Caco-2 (cell line): ENCODE data around the gene ATP10B. TPM values are rescaled to one million over a fixed set of nuclear protein-coding genes. Genes with fewer than 3 reads are reported as not detected.

Source experiments
- BruUV-seq: library from RNA; stranded (reverse); fragments of 400-500 nt; replicated peaks from 2 replicates; lab custom pipeline; 2021; lab: Mats Ljungman, UMichigan
- CTCF ChIA-PET: fragments of 300-600 bp; sonication (Branson Sonifier 250); formaldehyde crosslinking; loops from one replicate; lab custom pipeline; 2022; ENCODE audit warnings: antibody characterized with exemption; lab: Charles Lee
- POLR2A ChIA-PET: fragments of 300-600 bp; sonication (Branson Sonifier 250); formaldehyde crosslinking; loops from one replicate; lab custom pipeline; 2022; ENCODE audit warnings: antibody characterized with exemption; lab: Charles Lee
- DNase-seq, 2 experiments: peaks; one replicate each; pipeline versions ENCODE4 v3.0.0 to v3.0.0-alpha.2; 2020 to 2022
- H3K27me3 ChIP-seq: replicated peaks from 2 replicates; pipeline ENCODE4 v1.6.0; 2011; ENCODE audit warnings: low read length; ENCODE audit not compliant: control insufficient read depth, insufficient read depth
- H3K36me3 ChIP-seq: 2 replicates; pipeline ENCODE4 v1.5.1; 2011; ENCODE audit warnings: low read length; ENCODE audit not compliant: control insufficient read depth, insufficient read depth
- H3K4me1 ChIP-seq: fragments of 250-450 bp; sonication (Bioruptor Pico); 2 replicates; pipeline ENCODE4 v1.5.1; 2020; ENCODE audit warnings: mild to moderate bottlenecking
- H3K4me3 ChIP-seq: 2 replicates; pipeline ENCODE4 v1.5.1; 2011; ENCODE audit warnings: low read depth, mild to moderate bottlenecking, control low read depth, low read length
- H3K9me3 ChIP-seq: fragments of 250-450 bp; sonication (Bioruptor Pico); 2 replicates; pipeline ENCODE4 v1.5.1; 2020; ENCODE audit warnings: mild to moderate bottlenecking, moderate library complexity
- H3K27ac Mint-ChIP-seq: one replicate; pipeline ENCODE4 v1.8.0; 2022; ENCODE audit warnings: mixed read lengths; ENCODE audit not compliant: unreplicated experiment
- H3K27me3 Mint-ChIP-seq: one replicate; pipeline ENCODE4 v1.8.0; 2022; ENCODE audit warnings: mixed read lengths; ENCODE audit not compliant: insufficient read depth, unreplicated experiment
- H3K36me3 Mint-ChIP-seq: one replicate; pipeline ENCODE4 v1.8.0; 2022; ENCODE audit warnings: mild to moderate bottlenecking, mixed read lengths; ENCODE audit not compliant: insufficient read depth, unreplicated experiment
- H3K4me1 Mint-ChIP-seq: one replicate; pipeline ENCODE4 v1.8.0; 2022; ENCODE audit warnings: low read depth, mixed read lengths; ENCODE audit not compliant: unreplicated experiment
- H3K4me3 Mint-ChIP-seq: one replicate; pipeline ENCODE4 v1.8.0; 2022; ENCODE audit warnings: mild to moderate bottlenecking, moderate library complexity, mixed read lengths; ENCODE audit not compliant: unreplicated experiment
- H3K9me3 Mint-ChIP-seq: one replicate; pipeline ENCODE4 v1.8.0; 2022; ENCODE audit warnings: mixed read lengths; ENCODE audit not compliant: unreplicated experiment
- intact Hi-C: fragments of 100-400 bp; cut with micrococcal nuclease; formaldehyde crosslinking; loops from one replicate; pipeline ENCODE4 v1.10.0; 2022; ENCODE audit not compliant: unreplicated experiment
- total RNA-seq: library from RNA; stranded (reverse); gene quantifications from 2 replicates; pipeline ENCODE4 v1.2.3, GENCODE V29; 2022
- TF ChIP-seq, protein P1 (sequence below), 2 experiments: fragments of 200-600 bp in 1 of 2; IDR thresholded peaks; 1 replicate in 1 of 2; 2 replicates in 1 of 2; pipeline versions ENCODE4 v1.5.1 to v1.8.0; 2011 to 2022; ENCODE audit warnings: antibody characterized with exemption in 1 of 2, control low read depth in 1 of 2, inconsistent platforms in 1 of 2, low read depth in 1 of 2, low read length in 1 of 2, mild to moderate bottlenecking in 1 of 2, moderate library complexity in 1 of 2; ENCODE audit not compliant: insufficient read depth in 1 of 2, severe bottlenecking in 1 of 2, unreplicated experiment in 1 of 2

Gene ATP10B
- total RNA-seq, 1 experiment from 2014 or later, result 0.43 TPM

DNA sequence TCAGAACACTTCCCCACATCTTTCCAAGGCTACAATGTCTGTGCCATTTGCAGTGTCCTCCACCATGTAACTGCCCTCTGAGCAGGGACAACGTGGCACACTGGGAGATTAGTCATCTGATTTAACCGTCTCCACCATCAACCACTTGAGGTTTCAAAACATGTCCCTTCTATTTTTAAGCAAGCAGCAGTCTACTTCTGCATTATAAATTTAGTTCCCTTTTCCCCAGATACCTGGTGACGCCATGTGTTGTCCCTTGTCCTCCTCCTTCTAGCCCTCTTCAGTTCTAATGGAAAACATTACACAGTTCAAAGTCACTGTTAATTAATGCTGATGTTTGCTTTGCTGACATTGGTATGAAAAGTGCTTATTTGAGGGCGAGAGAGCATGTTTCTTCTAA is 52.8 kb downstream of the ATP10B start:
- Histone ChIP-seq H3K9me3 (no peaks in the 10 kb centered on the region), H3K36me3 (no peaks in the 10 kb centered on the region), H3K27me3 (no peaks in the 10 kb centered on the region), H3K4me3 (no peak overlapping the region), H3K4me1 (0 out of 2 replicates have a peak, but pooled peaks cover 10% of the 10 kb centered on the region)
- H3K9me3 Mint-ChIP-seq, result no peaks in the 10 kb centered on the region
- no peak for DNase-seq
- intact Hi-C loops, result no loop called here
- no peaks in the 10 kb centered on the region for H3K36me3 Mint-ChIP-seq
- BruUV-seq, result no TSS peak
- no peak overlapping the region for H3K4me3 Mint-ChIP-seq
- POLR2A ChIA-PET, result no interaction called here
- no peak overlapping the region for H3K27ac Mint-ChIP-seq
- TF ChIP-seq, protein P1, sequence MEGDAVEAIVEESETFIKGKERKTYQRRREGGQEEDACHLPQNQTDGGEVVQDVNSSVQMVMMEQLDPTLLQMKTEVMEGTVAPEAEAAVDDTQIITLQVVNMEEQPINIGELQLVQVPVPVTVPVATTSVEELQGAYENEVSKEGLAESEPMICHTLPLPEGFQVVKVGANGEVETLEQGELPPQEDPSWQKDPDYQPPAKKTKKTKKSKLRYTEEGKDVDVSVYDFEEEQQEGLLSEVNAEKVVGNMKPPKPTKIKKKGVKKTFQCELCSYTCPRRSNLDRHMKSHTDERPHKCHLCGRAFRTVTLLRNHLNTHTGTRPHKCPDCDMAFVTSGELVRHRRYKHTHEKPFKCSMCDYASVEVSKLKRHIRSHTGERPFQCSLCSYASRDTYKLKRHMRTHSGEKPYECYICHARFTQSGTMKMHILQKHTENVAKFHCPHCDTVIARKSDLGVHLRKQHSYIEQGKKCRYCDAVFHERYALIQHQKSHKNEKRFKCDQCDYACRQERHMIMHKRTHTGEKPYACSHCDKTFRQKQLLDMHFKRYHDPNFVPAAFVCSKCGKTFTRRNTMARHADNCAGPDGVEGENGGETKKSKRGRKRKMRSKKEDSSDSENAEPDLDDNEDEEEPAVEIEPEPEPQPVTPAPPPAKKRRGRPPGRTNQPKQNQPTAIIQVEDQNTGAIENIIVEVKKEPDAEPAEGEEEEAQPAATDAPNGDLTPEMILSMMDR (IDR thresholded peaks at IDR 0.05; ENCODE audit: insufficient read depth in 1 of 2, low read depth in 1 of 2, low read length in 1 of 2, severe bottlenecking in 1 of 2, unreplicated experiment in 1 of 2), result no peak
- H3K27me3 Mint-ChIP-seq, result no peaks in the 10 kb centered on the region
- H3K4me1 Mint-ChIP-seq, result peaks cover 10% of the 10 kb centered on the region
- CTCF ChIA-PET, result no interaction called here

DNA sequence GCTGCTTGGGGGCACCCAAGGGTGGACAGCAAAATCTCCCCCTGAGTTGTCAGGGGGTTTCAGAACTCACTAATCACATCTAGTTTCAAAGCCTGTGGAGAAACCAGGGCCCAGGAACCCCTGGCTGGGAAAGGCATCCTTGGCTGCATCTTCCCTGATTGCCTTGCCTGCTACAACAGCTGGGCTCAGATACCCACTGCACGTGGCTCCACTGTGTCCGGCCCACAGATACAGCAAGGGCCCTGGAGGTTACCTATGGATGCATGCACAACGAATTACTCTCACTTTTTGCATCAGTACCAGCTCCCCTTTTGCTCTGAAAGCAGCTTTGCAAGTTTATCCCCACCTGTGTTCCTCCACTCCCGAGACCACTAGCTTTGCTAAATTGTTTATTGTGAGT is 55.0 kb downstream of the ATP10B start:
- POLR2A ChIA-PET, result no interaction called here
- TF ChIP-seq, protein P1 (IDR thresholded peaks at IDR 0.05; ENCODE audit: insufficient read depth in 1 of 2, low read depth in 1 of 2, low read length in 1 of 2, severe bottlenecking in 1 of 2, unreplicated experiment in 1 of 2), result no peak
- Mint-ChIP-seq H3K9me3 (no peaks in the 10 kb centered on the region), H3K27me3 (no peaks in the 10 kb centered on the region), H3K36me3 (no peaks in the 10 kb centered on the region), H3K4me1 (peaks cover 10% of the 10 kb centered on the region), H3K4me3 (no peak overlapping the region), H3K27ac (no peak overlapping the region)
- CTCF ChIA-PET, result no interaction called here
- Histone ChIP-seq H3K4me1 (0 out of 2 replicates have a peak, but pooled peaks cover 10% of the 10 kb centered on the region), H3K27me3 (no peaks in the 10 kb centered on the region), H3K4me3 (no peak overlapping the region), H3K36me3 (no peaks in the 10 kb centered on the region), H3K9me3 (no peaks in the 10 kb centered on the region)
- intact Hi-C loops, result no loop called here
- no peak for DNase-seq
- BruUV-seq, result no TSS peak

DNA sequence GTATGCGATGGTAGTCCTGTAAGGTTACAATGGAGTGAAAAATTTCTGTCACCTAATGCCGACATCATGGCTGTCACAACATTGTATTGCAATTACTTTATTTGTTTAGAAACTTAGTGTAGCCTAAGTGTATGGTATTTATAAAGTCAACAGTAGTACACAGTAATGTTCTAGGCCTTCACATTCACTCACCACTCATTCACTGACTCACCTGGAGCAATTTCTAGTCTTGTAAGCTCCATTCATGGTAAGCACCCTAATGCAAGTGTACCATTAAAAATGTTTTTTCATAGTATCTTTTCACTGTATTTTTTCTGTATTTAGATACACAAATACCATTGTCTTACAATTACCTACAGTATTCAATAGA is 58.5 kb downstream of the ATP10B start:
- POLR2A ChIA-PET, result no interaction called here
- no peaks in the 10 kb centered on the region for H3K9me3 Mint-ChIP-seq
- CTCF ChIA-PET, result no interaction called here
- H3K4me3 Mint-ChIP-seq, result no peak overlapping the region
- no peaks in the 10 kb centered on the region for H3K36me3 ChIP-seq
- DNase-seq, result no peak
- no peaks in the 10 kb centered on the region for H3K4me1 ChIP-seq
- H3K27ac Mint-ChIP-seq, result no peak overlapping the region
- no peaks in the 10 kb centered on the region for H3K36me3 Mint-ChIP-seq
- no peaks in the 10 kb centered on the region for H3K4me1 Mint-ChIP-seq
- TF ChIP-seq, protein P1 (IDR thresholded peaks at IDR 0.05; ENCODE audit: insufficient read depth in 1 of 2, low read depth in 1 of 2, low read length in 1 of 2, severe bottlenecking in 1 of 2, unreplicated experiment in 1 of 2), result no peak
- H3K27me3 Mint-ChIP-seq, result no peaks in the 10 kb centered on the region
- H3K4me3 ChIP-seq, result no peak overlapping the region
- BruUV-seq, result no TSS peak
- no peaks in the 10 kb centered on the region for H3K9me3 ChIP-seq
- intact Hi-C loops, result no loop called here
- H3K27me3 ChIP-seq, result no peaks in the 10 kb centered on the region
